ENCODE measurements around the gene ALG11.
"Not testable (repeated sequence)": the region's sequence is repeated elsewhere in the genome, so short reads cannot be mapped to it uniquely, and the experiment has no call there.

Gene ALG11

DNA sequence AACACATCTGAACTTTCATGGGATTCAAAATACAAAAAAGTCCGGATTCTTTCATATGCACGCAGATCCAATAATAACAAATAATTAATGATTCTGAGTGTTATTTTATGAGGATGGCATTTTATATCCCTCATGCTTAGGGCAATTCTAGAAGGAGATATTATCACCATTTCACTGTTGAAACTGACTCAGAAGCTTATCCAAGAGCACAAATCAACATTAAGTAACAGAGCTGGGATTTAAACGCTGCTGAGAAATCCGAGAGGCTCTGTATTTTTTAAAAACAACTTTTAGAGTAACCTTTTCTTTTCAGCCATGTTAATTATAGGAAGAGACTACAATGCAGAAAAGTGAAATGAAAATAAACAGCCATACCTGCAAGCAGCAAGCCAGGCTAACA, 31.3 kb upstream of the ALG11 start:
- FAIRE-seq (no peak), DNase-seq (ENCODE audit: insufficient read length) (no peak)
- no peak for TF ChIP-seq TAF1 (IDR thresholded peaks at IDR 0.05; ENCODE audit: borderline replicate concordance, low read depth, low read length)
- TF ChIP-seq POLR2AphosphoS5 (IDR thresholded peaks at IDR 0.05; ENCODE audit: low read depth, low read length): no peak
- no peak for TF ChIP-seq POLR2A (IDR thresholded peaks at IDR 0.05; ENCODE audit: low read depth, low read length)

DNA sequence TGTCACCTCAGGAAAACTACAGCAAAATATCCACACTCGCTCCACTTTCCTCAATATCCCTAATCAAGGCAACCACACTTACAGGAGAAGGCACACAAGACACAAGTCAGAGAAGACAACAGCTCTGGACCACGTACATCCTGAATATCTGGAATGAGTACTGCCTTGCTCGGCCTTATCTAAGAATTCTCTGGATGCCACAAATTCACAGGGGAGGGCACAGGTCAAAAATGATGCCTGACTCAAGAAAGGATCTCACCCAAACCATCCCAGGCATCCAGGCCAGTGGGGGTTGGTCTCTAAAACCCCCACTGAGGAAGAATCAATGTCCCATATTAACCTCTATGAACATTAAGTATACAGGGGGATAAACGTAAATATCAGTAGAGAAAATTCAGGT, 30.8 kb upstream of the ALG11 start:
- FAIRE-seq (no peak), DNase-seq (ENCODE audit: insufficient read length) (no peak)
- TF ChIP-seq POLR2AphosphoS5 (IDR thresholded peaks at IDR 0.05; ENCODE audit: low read depth, low read length): no peak
- TF ChIP-seq POLR2A (IDR thresholded peaks at IDR 0.05; ENCODE audit: low read depth, low read length): no peak
- no peak for TF ChIP-seq TAF1 (IDR thresholded peaks at IDR 0.05; ENCODE audit: borderline replicate concordance, low read depth, low read length)

DNA sequence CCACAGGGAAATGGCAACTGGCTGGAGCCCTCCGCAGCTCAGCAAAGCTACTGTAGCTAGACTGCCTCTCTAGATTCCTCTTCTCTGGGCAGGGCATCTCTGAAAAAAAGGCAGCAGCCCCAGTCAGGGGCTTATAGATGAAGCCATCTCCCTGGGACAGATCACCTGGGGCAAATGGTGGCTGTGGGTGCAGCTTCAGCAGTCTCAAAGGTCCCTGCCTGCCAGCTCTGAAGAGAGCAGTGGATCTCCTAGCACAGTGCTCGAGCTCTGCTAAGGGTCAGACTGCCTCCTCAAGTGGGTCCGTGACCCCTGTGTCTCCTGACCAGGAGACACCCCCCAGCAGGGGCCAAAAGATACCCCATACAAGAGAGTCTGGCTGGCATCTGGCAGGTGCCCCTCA, 28.9 kb upstream of the ALG11 start:
- FAIRE-seq; DNase-seq (ENCODE audit: insufficient read length): not testable (repeated sequence)

DNA sequence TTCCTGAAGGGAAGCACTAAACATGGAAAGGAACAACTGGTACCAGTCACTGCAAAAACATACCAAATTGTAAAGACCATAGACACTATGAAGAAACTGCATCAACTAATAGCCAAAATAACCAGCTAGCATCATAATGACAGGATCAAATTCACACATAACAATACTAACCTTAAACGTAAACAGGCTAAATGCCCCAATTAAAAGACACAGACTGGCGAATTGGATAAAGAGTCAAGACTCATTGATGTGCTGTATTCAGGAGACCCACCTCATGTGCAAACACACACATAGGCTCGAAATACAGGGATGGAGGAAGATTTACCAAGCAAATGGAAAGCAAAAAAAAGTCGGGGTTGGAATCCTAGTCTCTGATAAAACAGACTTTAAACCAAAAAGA, 27.3 kb upstream of the ALG11 start:
- not testable (repeated sequence) for FAIRE-seq

DNA sequence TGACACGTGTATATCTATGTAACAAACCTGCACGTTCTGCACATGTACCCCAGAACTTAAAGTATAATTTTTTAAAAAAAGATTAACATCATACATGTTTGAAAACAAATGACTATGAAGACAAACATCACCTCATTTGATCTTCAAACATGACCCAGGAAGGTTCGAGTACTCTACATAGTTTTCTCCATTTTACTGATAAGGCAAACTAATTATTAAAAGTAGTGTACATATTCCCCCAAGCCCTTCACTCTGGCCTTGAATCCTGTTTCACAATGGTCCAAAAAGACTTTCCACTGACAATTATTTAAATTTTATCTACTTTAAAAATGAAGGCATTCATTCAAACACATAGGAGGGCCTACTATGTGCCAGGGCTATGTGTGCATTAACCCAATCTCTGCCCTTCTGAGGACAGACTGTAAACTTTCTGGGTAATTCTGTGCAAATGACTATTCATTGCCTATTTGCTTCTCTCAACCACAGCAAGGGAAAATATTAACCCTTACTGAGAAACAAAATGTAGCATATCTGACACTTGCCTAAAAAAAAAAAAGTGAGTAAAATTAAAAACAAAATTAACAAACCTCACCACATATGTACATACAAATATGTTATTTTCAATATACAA, 23.1 kb upstream of the ALG11 start:
- FAIRE-seq (no peak), DNase-seq (ENCODE audit: insufficient read length) (no peak)
- no peak for TF ChIP-seq TAF1 (IDR thresholded peaks at IDR 0.05; ENCODE audit: borderline replicate concordance, low read depth, low read length)
- no peak for TF ChIP-seq POLR2A (IDR thresholded peaks at IDR 0.05; ENCODE audit: low read depth, low read length)
- TF ChIP-seq POLR2AphosphoS5 (IDR thresholded peaks at IDR 0.05; ENCODE audit: low read depth, low read length): no peak

More for the DNA sequence above, 27.3 kb upstream of the ALG11 start:
- not testable (repeated sequence) for DNase-seq (ENCODE audit: insufficient read length)

DNA sequence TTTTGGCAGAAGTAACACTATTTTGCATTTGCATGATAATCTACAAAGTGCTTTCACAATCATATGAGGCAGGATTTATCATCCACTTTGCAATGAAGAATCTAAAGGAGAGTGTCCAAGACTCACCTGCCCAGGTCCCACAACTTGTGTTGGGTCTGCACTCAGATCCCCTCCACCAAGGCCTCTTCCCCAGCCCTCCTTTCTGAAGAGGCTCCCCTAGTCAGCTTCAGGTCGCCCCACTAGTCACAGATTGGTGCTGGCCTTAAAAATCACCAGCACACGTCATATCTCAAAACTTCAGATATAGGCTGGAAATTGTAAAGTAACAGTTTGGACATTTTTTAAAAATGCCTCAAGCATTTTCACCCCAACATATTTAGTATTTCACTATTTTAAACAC, 18.5 kb upstream of the ALG11 start:
- TF ChIP-seq TAF1 (IDR thresholded peaks at IDR 0.05; ENCODE audit: borderline replicate concordance, low read depth, low read length): no peak
- TF ChIP-seq POLR2AphosphoS5 (IDR thresholded peaks at IDR 0.05; ENCODE audit: low read depth, low read length): no peak
- no peak for TF ChIP-seq POLR2A (IDR thresholded peaks at IDR 0.05; ENCODE audit: low read depth, low read length)
- no peak for FAIRE-seq
- DNase-seq (ENCODE audit: insufficient read length): no peak

DNA sequence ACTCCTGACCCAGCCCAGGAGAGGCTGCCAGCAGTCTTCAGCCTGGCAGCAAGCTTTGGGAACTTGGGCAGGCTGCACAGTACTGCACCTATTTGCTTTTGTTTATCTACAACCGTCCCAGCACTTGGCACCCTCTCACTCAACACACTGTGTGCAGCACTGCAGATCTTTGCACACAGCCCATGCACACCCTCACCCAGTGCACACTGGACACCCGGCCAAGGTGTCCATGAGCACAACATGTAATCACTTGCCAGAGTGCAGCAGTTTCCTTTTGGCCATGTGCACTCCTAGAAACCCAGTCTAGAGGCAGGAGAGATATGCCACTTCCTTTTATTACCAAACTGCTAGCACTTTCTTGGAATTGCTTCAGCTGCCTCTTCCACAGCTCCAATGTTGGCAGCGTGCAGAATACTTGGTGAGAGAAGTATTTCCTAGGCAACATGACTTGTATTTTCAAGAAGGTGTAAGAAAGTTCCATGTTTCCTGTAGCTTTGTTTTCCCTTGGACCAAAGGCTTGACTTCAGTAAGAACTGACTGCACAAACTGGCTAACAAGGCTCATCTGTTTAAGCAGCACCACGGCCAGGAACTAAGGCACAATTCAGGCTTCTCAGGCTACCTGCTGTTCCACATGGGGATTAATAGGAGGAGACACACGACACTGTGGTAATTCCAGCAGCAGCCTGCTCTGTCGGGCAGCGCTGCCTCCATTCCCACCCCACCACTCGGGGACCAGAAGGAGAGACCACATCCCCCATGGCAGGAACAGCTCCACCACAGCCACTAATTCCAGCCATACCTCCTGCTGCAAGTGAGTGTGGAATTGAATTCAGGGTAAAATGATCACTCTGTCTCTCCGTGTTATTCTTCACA, 16.3 kb upstream of the ALG11 start:
- no peak for DNase-seq (ENCODE audit: insufficient read length)
- TF ChIP-seq TAF1 (IDR thresholded peaks at IDR 0.05; ENCODE audit: borderline replicate concordance, low read depth, low read length) (no peak), POLR2A (IDR thresholded peaks at IDR 0.05; ENCODE audit: low read depth, low read length) (no peak), POLR2AphosphoS5 (IDR thresholded peaks at IDR 0.05; ENCODE audit: low read depth, low read length) (no peak)
- no peak for FAIRE-seq

DNA sequence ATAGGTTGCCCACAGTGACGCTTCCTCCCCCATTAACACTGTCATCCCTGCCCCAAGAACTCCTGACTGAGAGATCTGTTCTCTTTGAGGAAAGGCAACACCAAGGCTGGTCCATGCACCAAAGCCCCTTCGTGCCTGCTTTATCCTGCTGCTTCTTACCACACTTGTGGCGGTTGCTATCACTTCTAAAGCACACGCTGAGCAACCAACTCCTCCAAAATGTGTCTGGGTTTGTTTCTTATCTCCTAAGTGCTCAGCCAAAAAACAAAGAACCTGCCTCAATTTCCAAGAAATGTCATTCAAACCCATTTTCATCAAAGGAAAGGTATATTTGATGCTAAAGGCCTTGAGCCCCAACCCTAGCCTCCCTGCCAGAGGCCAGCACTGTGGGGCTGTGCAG, 15.6 kb upstream of the ALG11 start:
- FAIRE-seq: no peak
- TF ChIP-seq POLR2A (IDR thresholded peaks at IDR 0.05; ENCODE audit: low read depth, low read length): no peak
- no peak for TF ChIP-seq POLR2AphosphoS5 (IDR thresholded peaks at IDR 0.05; ENCODE audit: low read depth, low read length)
- no peak for TF ChIP-seq TAF1 (IDR thresholded peaks at IDR 0.05; ENCODE audit: borderline replicate concordance, low read depth, low read length)
- no peak for DNase-seq (ENCODE audit: insufficient read length)

DNA sequence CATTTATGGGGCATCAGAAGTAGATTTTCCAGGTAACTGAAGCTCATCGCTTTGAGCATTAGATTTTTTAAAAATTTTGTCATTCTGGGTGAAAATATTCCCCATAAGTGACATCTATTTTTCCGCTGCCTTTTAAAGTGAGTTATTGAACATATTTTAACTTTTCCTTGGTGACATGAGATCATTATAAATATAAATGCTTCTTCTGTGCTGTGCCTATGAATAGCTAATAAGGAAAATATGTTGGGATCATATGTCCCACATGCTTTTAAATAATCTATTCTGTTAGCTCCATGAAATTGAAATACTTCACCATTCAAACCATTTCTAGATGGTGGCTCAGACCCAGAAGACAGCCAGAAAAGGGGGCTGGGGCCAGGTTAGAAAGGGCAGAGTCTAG, 15.0 kb upstream of the ALG11 start:
- TF ChIP-seq POLR2AphosphoS5 (IDR thresholded peaks at IDR 0.05; ENCODE audit: low read depth, low read length) (no peak), POLR2A (IDR thresholded peaks at IDR 0.05; ENCODE audit: low read depth, low read length) (no peak), TAF1 (IDR thresholded peaks at IDR 0.05; ENCODE audit: borderline replicate concordance, low read depth, low read length) (no peak)
- FAIRE-seq (no peak), DNase-seq (ENCODE audit: insufficient read length) (no peak)

DNA sequence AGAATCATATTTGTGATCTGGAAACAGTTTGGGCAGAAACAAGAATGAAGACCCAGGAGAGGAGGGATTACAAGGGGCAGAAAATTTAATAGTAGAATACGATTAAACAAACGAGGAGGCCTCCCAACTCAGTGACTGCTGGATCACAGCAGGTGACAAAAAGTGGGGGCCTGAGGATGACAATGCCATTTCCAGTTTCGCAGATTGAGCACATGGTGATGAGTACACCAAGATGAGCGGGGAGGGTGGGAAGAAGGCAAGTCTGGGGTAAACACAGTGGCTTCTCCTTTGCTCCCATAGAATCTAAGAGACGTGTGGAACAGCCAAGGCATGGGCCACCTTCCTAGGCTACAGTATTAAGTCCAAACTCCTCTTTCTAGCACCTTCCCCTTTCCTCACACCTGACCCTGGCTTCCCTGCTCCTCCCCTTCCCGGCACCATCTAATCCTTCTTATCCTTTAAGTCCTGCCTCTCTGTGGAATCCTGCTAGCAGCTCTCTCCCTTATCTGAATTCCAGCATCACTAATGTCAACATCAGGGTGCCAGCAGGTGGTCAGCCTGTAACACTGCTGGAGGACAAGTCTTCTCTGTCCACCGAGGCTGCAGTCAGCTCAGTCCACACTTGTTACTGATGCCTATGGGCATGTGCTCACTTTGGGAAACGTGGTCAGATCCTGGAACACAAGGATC, 14.4 kb upstream of the ALG11 start:
- no peak for TF ChIP-seq POLR2A (IDR thresholded peaks at IDR 0.05; ENCODE audit: low read depth, low read length)
- TF ChIP-seq POLR2AphosphoS5 (IDR thresholded peaks at IDR 0.05; ENCODE audit: low read depth, low read length): no peak
- no peak for TF ChIP-seq TAF1 (IDR thresholded peaks at IDR 0.05; ENCODE audit: borderline replicate concordance, low read depth, low read length)
- FAIRE-seq (no peak), DNase-seq (ENCODE audit: insufficient read length) (no peak)

DNA sequence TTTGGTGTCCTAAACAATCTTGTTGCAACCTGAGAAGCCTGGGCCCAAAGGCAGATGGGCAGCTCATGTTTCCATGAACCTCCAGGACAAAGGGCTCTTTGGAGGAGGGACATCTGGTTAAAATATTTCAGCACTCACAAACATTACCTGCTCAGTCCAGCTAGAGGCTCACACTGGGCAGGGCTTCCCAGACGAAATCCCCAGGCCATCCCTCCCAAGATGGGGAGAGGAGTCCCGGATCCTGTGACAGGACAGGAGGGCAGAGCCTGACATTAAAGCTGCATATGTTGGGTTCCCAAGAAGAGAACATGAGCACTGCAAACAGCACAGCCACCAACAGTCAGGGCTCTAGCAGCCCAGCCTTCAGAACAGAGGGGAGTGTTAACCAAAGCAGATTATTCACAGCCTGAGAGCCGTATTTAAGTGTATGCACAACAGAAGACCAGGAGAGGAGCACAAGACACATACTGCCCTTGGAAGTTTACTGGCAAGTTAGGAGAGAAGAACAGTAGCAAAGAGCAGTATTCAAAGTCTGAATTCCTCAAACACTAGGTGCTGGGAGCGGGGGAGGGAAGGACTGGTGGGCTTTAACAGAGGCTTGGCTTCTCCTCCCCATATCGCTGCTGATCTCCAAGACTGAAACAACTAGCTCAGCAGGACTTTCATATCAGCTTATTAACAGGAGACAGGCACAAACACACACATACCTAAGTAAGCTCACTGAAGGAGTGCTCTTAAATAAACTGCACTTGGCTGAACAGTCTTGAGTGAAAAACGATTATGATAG, 13.3 kb upstream of the ALG11 start:
- no peak for DNase-seq (ENCODE audit: insufficient read length)
- TF ChIP-seq POLR2A (IDR thresholded peaks at IDR 0.05; ENCODE audit: low read depth, low read length): no peak
- no peak for FAIRE-seq

All from GM12892 (cell line).